Endothelial cell of umbilical vein (primary cell): Measurements from ENCODE around the gene GPR82. TPM values are rescaled to one million over a fixed set of nuclear protein-coding genes. Genes with fewer than 3 reads are reported as not detected.

ENCODE experiments used
- BruUV-seq: library from RNA; stranded (reverse); fragments of 400-500 nt; replicated peaks from 2 replicates; lab custom pipeline; 2021; lab: Mats Ljungman, UMichigan
- CTCF ChIA-PET: fragments of 300-600, 350-600 bp; sonication (Branson Sonifier 250); formaldehyde crosslinking; loops from one replicate; lab custom pipeline; 2021; ENCODE audit warnings: antibody characterized with exemption, inconsistent platforms; lab: Charles Lee
- POLR2A ChIA-PET: fragments of 300-600, 350-600 bp; sonication (Branson Sonifier 250); formaldehyde crosslinking; loops from one replicate; lab custom pipeline; 2021; ENCODE audit warnings: antibody characterized with exemption, inconsistent platforms; lab: Charles Lee
- DNase-seq: peaks from one replicate; pipeline ENCODE4 v3.0.0-alpha.2; 2011; ENCODE audit warnings: low read depth, low spot score
- FAIRE-seq: peaks from 2 replicates; lab custom pipeline; 2011; peaks lifted over from hg19 to GRCh38; lab: Jason Lieb, UNC
- H2AFZ ChIP-seq: 2 replicates; pipeline ENCODE4 v1.6.0; 2012; ENCODE audit warnings: low read depth, low read length, control low read depth, inconsistent platforms
- H3K27ac ChIP-seq: 2 replicates; pipeline ENCODE4 v1.5.1; 2011; ENCODE audit warnings: low read depth, mild to moderate bottlenecking, control low read depth, low read length, moderate library complexity; ENCODE audit not compliant: insufficient read depth
- H3K27me3 ChIP-seq, 2 experiments: 2 replicates each; pipeline versions ENCODE4 v1.6.0 to v1.6.1; 2011; ENCODE audit warnings: low read length in 2 of 2, mixed read lengths in 1 of 2; ENCODE audit not compliant: control insufficient read depth in 2 of 2, insufficient read depth in 2 of 2
- H3K36me3 ChIP-seq, 2 experiments: 2 replicates in 1 of 2; 3 replicates in 1 of 2; pipeline ENCODE4 v1.5.1; 2011; ENCODE audit warnings: low read length in 2 of 2, mild to moderate bottlenecking in 1 of 2, moderate library complexity in 1 of 2; ENCODE audit not compliant: control insufficient read depth in 2 of 2, insufficient read depth in 2 of 2; ENCODE audit errors: extremely low read depth in 1 of 2
- H3K4me1 ChIP-seq: 3 replicates; pipeline ENCODE4 v1.5.1; 2011; ENCODE audit warnings: mild to moderate bottlenecking, low read length; ENCODE audit not compliant: control insufficient read depth, insufficient read depth; ENCODE audit errors: extremely low read depth
- H3K4me2 ChIP-seq: 2 replicates; pipeline ENCODE4 v1.6.1; 2011; ENCODE audit warnings: low read length, control low read depth, mixed read lengths; ENCODE audit not compliant: insufficient read depth
- H3K4me3 ChIP-seq, 3 experiments: fragments of 200-600 bp in 1 of 3; sonication (generic), shearing (Covaris generic) in 1 of 3; replicated peaks in 1 of 3; 2 replicates each; pipeline ENCODE4 v1.5.1; 2011 to 2016; ENCODE audit warnings: control low read depth in 3 of 3, low read length in 3 of 3, mild to moderate bottlenecking in 2 of 3, inconsistent platforms in 1 of 3, low read depth in 1 of 3, moderate library complexity in 1 of 3; ENCODE audit not compliant: insufficient read depth in 1 of 3
- H3K79me2 ChIP-seq: 2 replicates; pipeline ENCODE4 v1.6.0; 2012; ENCODE audit warnings: low read length, inconsistent platforms; ENCODE audit not compliant: control insufficient read depth, insufficient read depth
- H3K9ac ChIP-seq: replicated peaks from 2 replicates; pipeline ENCODE3; 2011; ENCODE audit warnings: low read length, control low read depth; ENCODE audit not compliant: insufficient read depth; ENCODE audit errors: extremely low read depth
- H3K9me1 ChIP-seq: replicated peaks from 3 replicates; pipeline ENCODE4 v1.6.0; 2011; ENCODE audit warnings: mild to moderate bottlenecking, low read length; ENCODE audit not compliant: control insufficient read depth, insufficient read depth; ENCODE audit errors: extremely low read depth
- H3K9me3 ChIP-seq: replicated peaks from 2 replicates; pipeline ENCODE4 v1.5.1; 2012; ENCODE audit warnings: low read length, inconsistent platforms; ENCODE audit not compliant: control insufficient read depth, insufficient read depth
- H4K20me1 ChIP-seq: replicated peaks from 2 replicates; pipeline ENCODE3; 2011; ENCODE audit warnings: mild to moderate bottlenecking, low read length; ENCODE audit not compliant: control insufficient read depth, insufficient read depth; ENCODE audit errors: extremely low read depth
- EZH2 ChIP-seq: IDR thresholded peaks from 2 replicates; pipeline ENCODE4 v1.6.1; 2012; ENCODE audit warnings: borderline replicate concordance, low read depth, mild to moderate bottlenecking, moderate library complexity, low read length, inconsistent platforms; ENCODE audit not compliant: severe bottlenecking
- FOS ChIP-seq: IDR thresholded peaks from 2 replicates; pipeline ENCODE4 v1.6.1; 2011; ENCODE audit warnings: mild to moderate bottlenecking, low read length, moderate library complexity, borderline replicate concordance; ENCODE audit not compliant: insufficient read depth
- GATA2 ChIP-seq: IDR thresholded peaks from 2 replicates; pipeline ENCODE4 v1.7.0; 2011; ENCODE audit warnings: low read depth, mild to moderate bottlenecking, moderate library complexity, mixed read lengths, low read length; ENCODE audit not compliant: insufficient read length, insufficient read depth
- JUN ChIP-seq: IDR thresholded peaks from 2 replicates; pipeline ENCODE4 v1.6.1; 2011; ENCODE audit warnings: borderline replicate concordance, low read depth; ENCODE audit not compliant: insufficient read length, insufficient read depth
- POLR2A ChIP-seq: IDR thresholded peaks from 2 replicates; pipeline ENCODE4 v1.6.1; 2012; ENCODE audit warnings: low read depth, mild to moderate bottlenecking, control low read depth, low read length
- POLR2AphosphoS5 ChIP-seq: IDR thresholded peaks from 2 replicates; pipeline ENCODE4 v1.6.1; 2012; ENCODE audit warnings: low read depth, mild to moderate bottlenecking, control low read depth, low read length, moderate library complexity; ENCODE audit not compliant: insufficient read depth
- dilution Hi-C: fragments of 300-500 bp; cut with MboI; formaldehyde crosslinking; loops from one replicate; pipeline ENCODE4 v1.15.0; 2019; ENCODE audit warnings: low sequenced_read_pairs; ENCODE audit not compliant: extremely low pct_ligation_motif_present
- intact Hi-C: fragments of 100-400 bp; cut with micrococcal nuclease; formaldehyde crosslinking; loops from one replicate; pipeline ENCODE4 v1.10.0; 2022
- polyA plus RNA-seq, 4 experiments: library from polyadenylated mRNA; depleted of rRNA in 3 of 4; stranded (reverse) in 3 of 4; unstranded in 1 of 4; fragments of >200 nt; gene quantifications; 2 replicates each; pipeline versions ENCODE4 v1.2.1 to v1.2.3, GENCODE V29; 2011 to 2012; ENCODE audit warnings: missing spikeins in 1 of 4
- total RNA-seq: library from RNA; stranded (reverse); gene quantifications from 2 replicates; pipeline ENCODE4 v1.2.3, GENCODE V29; 2021
- TF ChIP-seq, protein P1 (sequence below), 2 donors: IDR thresholded peaks; 1 replicate in 1 of 2; 2 replicates in 1 of 2; pipeline ENCODE4 v1.5.1; 2011; ENCODE audit warnings: low read length in 2 of 2, mild to moderate bottlenecking in 2 of 2, moderate library complexity in 2 of 2, control low read depth in 1 of 2, inconsistent platforms in 1 of 2, low read depth in 1 of 2; ENCODE audit not compliant: insufficient read depth in 1 of 2; ENCODE audit errors: extremely low read depth in 1 of 2
- TF ChIP-seq, protein P2 (sequence below): IDR thresholded peaks from 2 replicates; pipeline ENCODE4 v1.6.1; 2011; ENCODE audit not compliant: insufficient read depth, insufficient read length

GPR82 gene
- total and polyA plus RNA-seq, 2 donors (not counting 3 experiments of a cell fraction or from before 2014, with no cell fraction given): not detected

DNA sequence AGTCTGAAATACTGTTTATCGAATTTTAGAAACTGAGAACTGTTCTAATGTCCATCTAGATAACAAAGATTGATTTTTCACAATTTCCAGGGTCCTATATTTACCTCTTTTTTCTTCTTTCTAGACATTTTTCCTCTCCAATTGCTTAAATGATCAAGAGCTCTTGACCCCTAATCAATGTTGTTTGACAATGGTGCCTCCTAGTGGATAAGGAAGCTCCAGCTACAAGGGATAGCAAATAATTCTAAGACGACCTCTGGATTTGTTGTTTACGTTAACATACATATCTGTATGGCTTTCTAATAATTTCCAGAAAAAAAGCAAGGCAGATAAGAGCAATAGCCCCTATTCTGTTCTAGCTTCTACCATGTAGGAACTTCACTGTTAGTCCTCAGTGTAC lies 35.8 kb downstream of the GPR82 start:
- no TSS peak for BruUV-seq
- FAIRE-seq (no peak), DNase-seq (peak; percentile 45)
- Histone ChIP-seq H3K79me2 (no peaks in the 10 kb centered on the region), H4K20me1 (no peaks in the 10 kb centered on the region), H3K27me3 (no peaks in the 10 kb centered on the region), H3K36me3 (no peaks in the 10 kb centered on the region), H2AFZ (no peak overlapping the region), H3K4me1 (peaks cover 2% of the 10 kb centered on the region), H3K27ac (no peak overlapping the region), H3K9me3 (no peaks in the 10 kb centered on the region), H3K4me3 (no peak overlapping the region), H3K9ac (no peak overlapping the region), H3K9me1 (no peaks in the 10 kb centered on the region), H3K4me2 (no peak overlapping the region)
- dilution Hi-C loops: no loop called here
- ChIA-PET POLR2A (no interaction called here), CTCF (interaction anchor here (0.6 to 3.0 kb wide), 15 partner anchors 10 to 579 kb away, joined by 3 to 35 read pairs (median 4); no protein-coding TSS in a partner anchor)
- TF ChIP-seq, protein P1, sequence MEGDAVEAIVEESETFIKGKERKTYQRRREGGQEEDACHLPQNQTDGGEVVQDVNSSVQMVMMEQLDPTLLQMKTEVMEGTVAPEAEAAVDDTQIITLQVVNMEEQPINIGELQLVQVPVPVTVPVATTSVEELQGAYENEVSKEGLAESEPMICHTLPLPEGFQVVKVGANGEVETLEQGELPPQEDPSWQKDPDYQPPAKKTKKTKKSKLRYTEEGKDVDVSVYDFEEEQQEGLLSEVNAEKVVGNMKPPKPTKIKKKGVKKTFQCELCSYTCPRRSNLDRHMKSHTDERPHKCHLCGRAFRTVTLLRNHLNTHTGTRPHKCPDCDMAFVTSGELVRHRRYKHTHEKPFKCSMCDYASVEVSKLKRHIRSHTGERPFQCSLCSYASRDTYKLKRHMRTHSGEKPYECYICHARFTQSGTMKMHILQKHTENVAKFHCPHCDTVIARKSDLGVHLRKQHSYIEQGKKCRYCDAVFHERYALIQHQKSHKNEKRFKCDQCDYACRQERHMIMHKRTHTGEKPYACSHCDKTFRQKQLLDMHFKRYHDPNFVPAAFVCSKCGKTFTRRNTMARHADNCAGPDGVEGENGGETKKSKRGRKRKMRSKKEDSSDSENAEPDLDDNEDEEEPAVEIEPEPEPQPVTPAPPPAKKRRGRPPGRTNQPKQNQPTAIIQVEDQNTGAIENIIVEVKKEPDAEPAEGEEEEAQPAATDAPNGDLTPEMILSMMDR (IDR thresholded peaks at IDR 0.05; ENCODE audit: extremely low read depth in 1 of 2, insufficient read depth in 1 of 2, low read depth in 1 of 2, low read length in 2 of 2): peak; percentile 18 to 24
- TF ChIP-seq POLR2AphosphoS5 (no peak), JUN (no peak)
- intact Hi-C loops: loop anchor here (1.0 to 10.0 kb wide), 2 partner anchors 201 to 485 kb away; no protein-coding TSS in a partner anchor

DNA sequence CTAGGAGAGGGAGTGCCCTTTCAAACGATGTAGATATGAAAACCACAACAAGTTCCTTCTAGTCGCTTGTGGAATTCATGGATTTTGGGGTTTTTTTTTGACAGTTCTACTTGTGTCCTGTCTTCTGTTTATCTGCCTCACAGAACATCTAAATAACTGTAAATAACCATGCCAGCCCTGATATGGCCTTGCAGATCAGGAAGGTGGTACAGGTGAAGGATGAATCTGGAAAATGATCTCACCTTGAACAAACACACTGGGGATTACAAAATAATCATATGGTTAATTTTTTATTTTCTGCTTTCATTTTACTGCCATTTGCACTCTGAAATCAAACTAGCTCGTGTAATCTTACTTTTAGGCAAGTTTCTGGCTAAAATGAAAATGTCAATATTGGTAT lies 37.2 kb downstream of the GPR82 start:
- Histone ChIP-seq H3K9me1 (no peaks in the 10 kb centered on the region), H2AFZ (no peak overlapping the region), H3K27ac (no peak overlapping the region), H3K79me2 (no peaks in the 10 kb centered on the region), H3K36me3 (no peaks in the 10 kb centered on the region), H3K9me3 (no peaks in the 10 kb centered on the region), H3K4me3 (no peak overlapping the region), H3K4me2 (no peak overlapping the region), H3K9ac (no peak overlapping the region), H3K27me3 (no peaks in the 10 kb centered on the region), H4K20me1 (no peaks in the 10 kb centered on the region), H3K4me1 (peaks cover 2% of the 10 kb centered on the region)
- intact Hi-C loops (no loop called here), dilution Hi-C loops (no loop called here)
- ChIA-PET POLR2A (no interaction called here), CTCF (interaction anchor here (1.1 to 2.5 kb wide), 2 partner anchors 26 to 270 kb away, joined by 4 to 8 read pairs; no protein-coding TSS in a partner anchor)
- TF ChIP-seq, protein P2, sequence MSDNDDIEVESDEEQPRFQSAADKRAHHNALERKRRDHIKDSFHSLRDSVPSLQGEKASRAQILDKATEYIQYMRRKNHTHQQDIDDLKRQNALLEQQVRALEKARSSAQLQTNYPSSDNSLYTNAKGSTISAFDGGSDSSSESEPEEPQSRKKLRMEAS: no peak
- TF ChIP-seq POLR2AphosphoS5: no peak
- TF ChIP-seq, protein P1 (IDR thresholded peaks at IDR 0.05; ENCODE audit: extremely low read depth in 1 of 2, insufficient read depth in 1 of 2, low read depth in 1 of 2, low read length in 2 of 2): no peak
- TF ChIP-seq FOS: no peak
- TF ChIP-seq GATA2: no peak
- no peak for TF ChIP-seq EZH2
- no peak for TF ChIP-seq POLR2A
- TF ChIP-seq JUN: no peak
- BruUV-seq: no TSS peak
- DNase-seq: no peak
- no peak for FAIRE-seq
